ENCODE results near the gene CPLX1. TPM values are rescaled to one million over a fixed set of nuclear protein-coding genes. Genes with fewer than 3 reads are reported as not detected.
"Not testable (repeated sequence)": the region's sequence is repeated elsewhere in the genome, so short reads cannot be mapped to it uniquely, and the experiment has no call there.

CPLX1 gene
- total RNA-seq, 2 donors from 2014 or later, result 0.11 to 1.9 TPM

DNA sequence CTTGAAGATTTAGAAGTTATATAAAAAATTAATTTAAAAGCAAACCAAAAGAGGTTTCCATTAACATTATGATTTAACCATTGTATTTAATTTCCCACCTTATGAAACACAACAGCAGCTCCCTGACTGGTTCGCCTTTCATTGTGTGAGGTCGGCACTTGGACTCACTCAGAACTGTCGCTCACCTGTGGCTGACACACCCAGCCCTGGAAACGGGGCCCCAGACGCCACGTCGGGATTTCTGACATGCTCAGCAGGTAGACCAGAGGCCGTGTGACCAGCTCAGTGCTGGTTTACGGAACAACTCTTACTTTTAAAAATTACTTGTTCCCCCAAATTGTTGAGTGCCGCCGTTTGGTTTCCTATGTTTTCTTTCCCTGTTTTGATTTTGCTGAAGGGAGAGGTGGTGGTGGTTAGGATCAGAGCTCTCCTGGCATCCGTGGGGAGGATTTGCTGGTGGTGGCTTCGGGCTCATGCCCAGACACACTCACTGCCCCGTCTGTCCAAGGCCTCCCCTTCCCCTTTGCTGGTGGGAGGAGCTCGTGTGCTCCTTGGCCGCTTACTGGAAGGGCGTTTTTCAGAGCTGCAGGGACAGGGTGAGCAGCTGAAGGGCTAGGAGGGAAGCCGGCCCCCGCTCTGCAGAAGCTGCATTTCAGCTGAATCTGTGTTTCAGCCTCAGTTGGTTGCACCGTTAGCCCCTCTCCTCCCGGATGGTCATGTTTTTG lies 59.2 kb downstream of the CPLX1 start:
- DNase-seq (ENCODE audit: low spot score in 2 of 2) (no peak), ATAC-seq (no peak)
- Mint-ChIP-seq H3K27ac (peak overlapping the region in 1 of 2 donors; percentile 44), H3K36me3 (peaks cover 8 to 12% of the 10 kb centered on the region in 2 donors), H3K9me3 (no peaks in the 10 kb centered on the region)

DNA sequence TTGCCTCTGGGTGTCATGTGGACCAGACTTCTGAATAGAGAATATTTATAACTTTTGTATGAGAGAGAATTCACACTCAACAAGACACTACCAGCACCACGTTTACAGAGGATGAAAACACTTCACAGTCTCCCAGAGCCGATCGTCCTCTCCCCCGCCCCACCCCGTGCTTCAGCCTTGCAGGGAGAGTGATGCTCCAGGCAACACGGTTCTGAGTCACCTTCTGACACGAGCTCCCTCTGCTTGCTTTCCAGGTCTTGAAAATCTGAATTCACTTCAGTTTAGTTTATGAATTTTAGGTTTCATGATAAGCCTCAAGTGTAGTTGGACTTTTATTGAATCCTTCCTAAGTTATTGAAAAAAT lies 59.8 kb downstream of the CPLX1 start:
- Mint-ChIP-seq H3K9me3 (no peaks in the 10 kb centered on the region), H3K36me3 (peaks cover 12 to 14% of the 10 kb centered on the region in 2 donors)
- ATAC-seq, result peak in 1 of 2 donors; percentile 17

DNA sequence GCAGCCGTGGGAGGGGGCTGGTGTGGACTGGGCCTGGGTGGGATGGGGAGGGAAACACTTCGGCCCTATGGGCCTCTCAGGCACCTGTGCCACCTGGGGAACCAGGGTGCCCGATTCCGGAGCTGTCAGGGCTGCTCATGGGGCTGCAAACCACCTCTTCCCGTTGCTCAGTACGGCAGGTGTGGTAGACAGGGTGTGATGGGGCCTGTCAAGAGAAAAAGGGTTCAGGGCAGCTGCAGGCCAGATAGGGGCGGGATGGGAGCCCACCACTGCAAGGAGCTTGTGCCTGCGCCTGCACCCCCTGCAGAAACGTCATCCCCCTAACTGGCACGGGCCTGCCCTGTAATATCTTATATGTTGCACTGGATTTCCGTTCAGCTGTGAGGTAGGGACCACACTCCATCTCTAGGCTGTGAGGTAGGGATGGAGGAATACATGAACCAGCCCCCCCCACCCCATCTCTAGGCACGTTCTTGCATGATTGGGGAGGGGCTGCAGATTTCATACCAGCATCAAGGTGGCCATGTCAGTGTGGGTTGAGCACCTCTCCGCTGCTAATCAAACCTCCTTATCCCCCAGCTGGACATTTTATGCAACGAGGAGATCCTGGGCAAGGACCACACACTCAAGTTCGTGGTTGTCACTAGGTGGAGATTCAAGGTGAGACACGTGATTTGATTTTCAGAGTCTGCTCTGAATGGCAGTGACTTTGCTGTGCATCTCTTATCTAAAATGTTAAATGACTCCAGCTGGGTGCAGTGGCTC lies 61.3 kb downstream of the CPLX1 start:
- Mint-ChIP-seq H3K9me3 (no peaks in the 10 kb centered on the region), H3K36me3 (peaks cover 18 to 25% of the 10 kb centered on the region in 2 donors), H3K27ac (peak overlapping the region; percentile 49 to 85)
- ATAC-seq (peak in 1 of 2 donors; percentile 16), DNase-seq (ENCODE audit: low spot score in 2 of 2) (no peak)

More for the DNA sequence above, 59.8 kb downstream of the CPLX1 start:
- DNase-seq (ENCODE audit: low spot score in 2 of 2), result no peak
- H3K27ac Mint-ChIP-seq, result peak overlapping the region in 1 of 2 donors; percentile 44

DNA sequence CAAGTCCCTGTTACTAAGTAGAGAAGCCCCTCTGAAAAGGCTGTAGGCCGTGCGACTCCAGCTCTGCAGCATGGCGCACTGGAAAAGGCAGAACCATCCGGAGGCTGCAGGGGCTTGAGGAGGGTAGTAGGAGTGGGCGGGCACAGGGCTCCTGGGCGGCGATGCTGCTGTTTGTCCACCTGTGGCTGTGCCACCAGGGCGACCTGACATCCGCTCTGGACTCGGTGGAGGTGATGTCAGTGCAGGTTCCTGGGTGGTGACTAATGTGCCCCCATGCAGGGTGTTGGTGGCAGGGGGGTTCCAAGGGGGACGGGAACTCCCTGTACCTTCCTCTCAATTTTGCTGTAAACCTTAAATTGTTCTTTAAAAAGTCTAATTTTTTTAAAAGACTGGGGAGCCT lies 62.0 kb downstream of the CPLX1 start:
- peaks cover 15 to 25% of the 10 kb centered on the region in 2 donors for H3K36me3 Mint-ChIP-seq
- DNase-seq (ENCODE audit: low spot score in 2 of 2) (no peak), ATAC-seq (peak in 1 of 2 donors; percentile 20)
- peak overlapping the region in 1 of 2 donors; percentile 44 for H3K27ac Mint-ChIP-seq
- H3K9me3 Mint-ChIP-seq, result no peaks in the 10 kb centered on the region

DNA sequence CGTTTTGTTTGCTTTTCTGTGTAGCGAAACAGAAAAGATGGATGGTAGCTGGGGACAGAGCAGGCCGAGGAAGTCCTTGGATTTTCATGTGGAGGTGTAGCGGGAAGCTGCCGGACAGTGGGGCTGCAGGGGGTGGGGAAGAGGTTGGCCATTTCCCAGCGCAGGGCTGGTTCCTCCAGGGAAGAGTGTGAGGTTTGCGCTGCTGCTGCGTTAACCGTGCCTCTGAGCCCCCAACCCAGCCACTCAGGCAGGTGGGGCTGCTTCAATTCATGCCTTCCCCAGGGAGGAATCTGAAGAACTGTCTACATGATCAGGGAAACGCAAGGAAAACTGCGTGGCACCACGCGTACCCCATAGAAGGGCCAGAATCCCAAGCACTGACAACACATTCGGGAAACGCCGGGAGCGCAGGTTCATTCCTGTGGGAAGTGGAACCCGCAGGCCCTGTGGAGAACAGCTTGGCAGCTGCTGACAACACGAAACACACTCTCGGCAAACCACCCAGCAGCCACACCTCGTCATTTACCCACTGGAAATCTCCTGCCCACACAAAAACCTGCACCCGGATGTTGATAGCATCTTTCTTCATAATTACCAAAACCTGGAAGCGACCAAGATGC lies 62.6 kb downstream of the CPLX1 start:
- DNase-seq (ENCODE audit: low spot score in 2 of 2), result no peak
- Mint-ChIP-seq H3K36me3 (peaks cover 15 to 25% of the 10 kb centered on the region in 2 donors), H3K9me3 (no peaks in the 10 kb centered on the region), H3K27ac (peak overlapping the region; percentile 13 to 44)
- no peak for ATAC-seq

DNA sequence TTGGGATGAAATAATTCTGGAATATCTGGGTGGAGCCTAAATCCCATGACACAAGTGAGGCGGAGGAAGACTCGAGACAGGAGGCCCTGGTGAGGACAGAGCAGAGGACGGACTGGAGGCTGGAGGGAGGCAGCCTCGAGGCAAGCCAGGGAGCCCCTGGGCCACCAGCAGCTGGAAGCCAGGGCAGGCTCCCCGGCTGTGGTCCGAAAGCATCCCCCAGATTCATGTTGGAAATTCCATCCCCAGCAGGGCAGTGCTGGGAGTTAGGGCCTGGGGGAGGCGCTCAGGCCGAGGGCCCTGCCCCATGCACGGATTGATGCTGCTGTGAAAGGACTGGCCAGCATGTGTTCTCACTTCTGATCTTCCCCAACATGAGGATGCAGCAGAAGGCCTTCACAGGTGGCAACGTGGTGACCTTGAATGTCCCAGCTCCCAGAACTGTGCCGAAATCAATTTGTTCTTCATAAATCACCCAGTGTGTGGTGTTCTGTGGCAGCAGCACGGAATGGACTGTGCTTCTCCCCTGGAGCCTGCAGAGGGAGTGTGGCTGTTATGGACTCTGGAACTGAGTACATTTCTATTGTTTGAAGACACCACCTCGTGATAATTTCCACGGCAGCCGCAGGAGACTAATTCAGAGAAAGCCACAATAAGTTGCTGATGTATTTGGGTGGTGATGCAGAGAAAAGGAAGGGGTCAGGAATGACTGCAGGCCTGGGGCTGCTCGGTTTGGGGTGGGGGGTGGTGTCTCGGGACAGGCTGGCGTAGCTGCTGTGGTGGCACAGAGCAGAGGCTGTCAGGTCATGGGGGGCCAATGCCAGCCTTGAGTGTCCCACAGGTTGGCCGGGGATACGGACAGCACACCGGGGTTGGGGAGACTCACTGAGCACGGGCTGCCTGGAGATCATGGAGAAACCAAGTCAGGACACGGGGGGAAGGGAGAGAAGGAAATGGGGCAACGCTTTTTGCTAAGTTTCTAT lies 63.4 kb downstream of the CPLX1 start:
- peak overlapping the region; percentile 74 to 93 for H3K27ac Mint-ChIP-seq
- DNase-seq (ENCODE audit: low spot score in 2 of 2) (no peak), ATAC-seq (peak in 1 of 2 donors; percentile 21)
- H3K36me3 Mint-ChIP-seq, result peaks cover 15 to 25% of the 10 kb centered on the region in 2 donors
- no peaks in the 10 kb centered on the region for H3K9me3 Mint-ChIP-seq

DNA sequence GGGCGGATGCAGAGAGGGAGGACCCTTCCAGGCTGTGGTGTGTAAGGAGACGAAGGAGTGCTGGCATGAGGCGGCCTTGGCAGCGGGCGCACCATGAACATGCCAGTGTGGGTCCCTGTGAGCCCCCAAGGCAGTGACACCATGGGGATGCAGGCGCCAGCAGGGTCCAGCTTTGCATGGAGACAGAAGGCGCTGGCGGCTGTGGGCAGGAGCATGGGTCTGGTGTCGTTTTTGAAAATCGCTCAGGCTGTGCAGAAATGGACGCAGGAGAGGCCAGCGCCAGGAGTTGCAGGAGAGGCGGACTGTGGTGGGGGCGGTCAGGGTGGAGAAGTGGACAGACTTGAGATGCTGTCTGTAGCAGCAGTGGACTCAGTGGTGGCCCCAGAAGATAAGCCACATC lies 64.2 kb downstream of the CPLX1 start:
- DNase-seq (ENCODE audit: low spot score in 2 of 2) (no peak), ATAC-seq (no peak)
- Mint-ChIP-seq H3K36me3 (peaks cover 15 to 25% of the 10 kb centered on the region in 2 donors), H3K9me3 (no peaks in the 10 kb centered on the region), H3K27ac (peak overlapping the region; percentile 70 to 74)

DNA sequence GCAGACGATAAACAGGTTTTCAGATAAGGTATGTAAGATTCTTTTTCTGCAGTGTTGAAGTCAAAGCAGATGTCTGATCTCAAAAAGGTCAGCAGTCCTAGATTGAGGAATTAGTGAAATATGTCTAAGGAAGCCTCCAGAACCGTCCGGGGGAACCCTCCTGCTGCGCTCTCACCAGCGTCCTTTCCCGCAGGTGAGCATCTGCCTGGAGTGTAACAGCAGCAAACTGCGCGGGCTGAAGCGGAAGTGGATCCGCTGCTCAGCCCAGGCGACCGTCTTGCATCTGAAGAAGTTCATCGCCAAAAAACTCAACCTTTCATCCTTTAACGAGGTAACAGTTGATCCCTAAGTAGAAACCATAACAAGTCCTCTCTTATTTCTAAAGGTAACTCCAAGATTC lies 64.8 kb downstream of the CPLX1 start:
- ATAC-seq (no peak), DNase-seq (ENCODE audit: low spot score in 2 of 2) (no peak)
- H3K36me3 Mint-ChIP-seq, result peaks cover 15 to 25% of the 10 kb centered on the region in 2 donors
- H3K27ac Mint-ChIP-seq, result peak overlapping the region; percentile 70 to 74
- no peaks in the 10 kb centered on the region for H3K9me3 Mint-ChIP-seq

DNA sequence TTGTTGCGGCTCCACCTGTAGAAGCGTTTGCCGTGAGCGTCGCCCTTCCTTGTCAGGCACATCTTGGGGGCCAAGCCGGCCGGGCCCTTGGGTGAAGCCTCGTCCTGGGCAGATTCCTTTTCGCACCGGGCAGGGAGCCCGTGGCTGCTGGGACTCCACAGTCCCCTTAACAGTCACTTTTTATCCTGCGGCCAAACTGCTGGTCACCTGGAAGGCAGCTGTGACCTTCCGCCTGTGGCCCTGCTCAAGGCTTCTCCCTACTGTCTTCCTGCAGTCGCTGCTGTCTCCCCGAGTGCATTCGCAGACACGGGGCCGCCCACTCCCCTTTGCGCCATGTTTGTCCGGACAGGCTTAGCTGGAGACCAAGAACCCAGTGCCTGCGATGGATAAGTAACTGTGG lies 65.3 kb downstream of the CPLX1 start:
- H3K36me3 Mint-ChIP-seq, result peaks cover 15 to 25% of the 10 kb centered on the region in 2 donors
- no peak for DNase-seq (ENCODE audit: low spot score in 2 of 2)
- H3K27ac Mint-ChIP-seq, result peak overlapping the region; percentile 29 to 68

DNA sequence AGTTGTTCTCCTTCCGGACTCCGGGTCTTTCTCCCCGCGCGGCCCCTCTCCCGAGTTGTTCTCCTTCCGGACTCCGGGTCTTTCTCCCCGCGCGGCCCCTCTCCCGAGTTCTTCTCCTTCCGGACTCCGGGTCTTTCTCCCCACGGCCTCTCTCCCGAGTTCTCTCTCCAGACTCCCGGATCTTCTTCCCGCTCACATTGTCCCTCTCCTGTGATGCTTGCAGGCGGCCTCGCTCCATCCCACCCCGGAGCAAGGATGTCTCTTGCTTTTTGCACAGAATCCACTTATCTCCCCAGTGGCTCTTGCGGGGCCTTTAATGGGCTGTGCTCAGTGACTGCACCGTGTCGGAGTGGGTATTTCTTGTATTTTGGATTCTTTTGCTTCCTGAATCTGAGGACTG lies 66.1 kb downstream of the CPLX1 start:
- ATAC-seq; H3K9me3 Mint-ChIP-seq; DNase-seq (ENCODE audit: low spot score in 2 of 2): not testable (repeated sequence)
- Mint-ChIP-seq H3K36me3 (peaks cover 15 to 23% of the 10 kb centered on the region in 2 donors), H3K27ac (peak overlapping the region in 1 of 2 donors; percentile 68)

More for the DNA sequence above, 65.3 kb downstream of the CPLX1 start:
- ATAC-seq, result no peak
- no peaks in the 10 kb centered on the region for H3K9me3 Mint-ChIP-seq

GRCh38 chr4:757111-757510 lies 68.8 kb downstream of the CPLX1 start:
- H3K27ac Mint-ChIP-seq, result no peak overlapping the region
- H3K36me3 Mint-ChIP-seq, result peaks cover 10 to 20% of the 10 kb centered on the region in 2 donors
- DNase-seq (ENCODE audit: low spot score in 2 of 2), result no peak
- ATAC-seq, result no peak
- no peaks in the 10 kb centered on the region for H3K9me3 Mint-ChIP-seq

DNA sequence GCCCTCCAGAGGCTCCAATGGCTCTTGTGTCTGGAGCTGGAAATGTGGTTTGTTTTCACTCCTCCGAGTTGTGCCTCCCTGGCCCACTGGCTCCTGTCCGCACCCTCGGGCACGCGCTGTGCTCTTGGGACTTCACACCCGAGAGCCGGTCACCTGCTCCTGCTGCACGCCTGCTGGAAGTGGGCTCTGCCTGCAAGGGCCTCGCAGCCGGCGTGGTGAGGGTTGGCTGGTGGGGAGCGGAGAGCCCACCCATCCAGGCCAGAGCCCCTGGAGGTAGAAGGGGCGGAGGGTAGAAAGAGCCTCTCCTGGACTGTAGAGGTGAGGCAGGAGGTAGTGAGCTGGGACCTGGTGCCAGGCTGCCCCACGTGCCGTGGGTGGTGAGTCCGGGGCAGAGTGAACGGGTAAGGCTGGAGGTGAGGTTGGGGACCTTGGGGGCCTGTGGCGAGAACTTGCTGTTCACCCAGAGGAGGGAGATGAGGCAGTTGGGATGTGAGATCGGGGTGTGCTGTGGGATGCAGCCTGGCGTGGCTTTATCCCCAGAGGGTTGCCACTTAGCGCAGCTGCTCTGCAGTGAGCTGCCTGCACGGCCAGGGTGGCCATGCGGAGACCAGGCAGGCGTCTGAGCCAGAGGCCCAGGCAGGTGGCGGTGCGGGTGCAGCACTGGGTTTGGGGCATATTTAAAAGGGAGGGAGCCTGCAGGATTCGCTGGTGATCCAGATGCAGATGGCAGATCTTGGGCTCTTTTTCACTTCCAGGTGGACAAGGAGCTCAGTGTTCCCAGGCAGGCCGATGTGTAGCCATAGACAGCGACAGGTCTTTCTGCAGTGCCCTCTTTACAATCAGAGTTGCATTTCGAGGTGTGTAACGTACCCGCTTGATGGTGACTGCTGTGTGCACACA lies 71.5 kb downstream of the CPLX1 start:
- Mint-ChIP-seq H3K36me3 (no peaks in the 10 kb centered on the region), H3K27ac (peak overlapping the region; percentile 15 to 93), H3K9me3 (no peaks in the 10 kb centered on the region)
- no peak for DNase-seq (ENCODE audit: low spot score in 2 of 2)
- no peak for ATAC-seq

- not testable (repeated sequence) for H3K36me3 Mint-ChIP-seq; H3K27ac Mint-ChIP-seq; H3K9me3 Mint-ChIP-seq; DNase-seq (ENCODE audit: low spot score in 2 of 2); ATAC-seq
These were observed 72.7 kb downstream of the CPLX1 start for GRCh38 chr4:753186-753585.

- Mint-ChIP-seq H3K27ac (no peak overlapping the region), H3K36me3 (peaks cover 0 to 7% of the 10 kb centered on the region in 2 donors), H3K9me3 (no peaks in the 10 kb centered on the region)
- DNase-seq (ENCODE audit: low spot score in 2 of 2) (no peak), ATAC-seq (no peak)
These were observed 73.6 kb downstream of the CPLX1 start for GRCh38 chr4:752196-752861.

- Mint-ChIP-seq H3K36me3 (peaks cover 0 to 7% of the 10 kb centered on the region in 2 donors), H3K9me3 (no peaks in the 10 kb centered on the region), H3K27ac (peak overlapping the region in 1 of 2 donors; percentile 60)
- no peak for ATAC-seq
- DNase-seq (ENCODE audit: low spot score in 2 of 2), result no peak
These were observed 74.3 kb downstream of the CPLX1 start for GRCh38 chr4:751676-752075.
